NCI-H524 (cell line): Measurements from ENCODE around the gene ARHGEF28.

Experiments used
- DNase-seq, 2 experiments: peaks; one replicate each; lab custom pipeline; 2025; lab: John Stamatoyannopoulos, UW

The ARHGEF28 gene

DNA sequence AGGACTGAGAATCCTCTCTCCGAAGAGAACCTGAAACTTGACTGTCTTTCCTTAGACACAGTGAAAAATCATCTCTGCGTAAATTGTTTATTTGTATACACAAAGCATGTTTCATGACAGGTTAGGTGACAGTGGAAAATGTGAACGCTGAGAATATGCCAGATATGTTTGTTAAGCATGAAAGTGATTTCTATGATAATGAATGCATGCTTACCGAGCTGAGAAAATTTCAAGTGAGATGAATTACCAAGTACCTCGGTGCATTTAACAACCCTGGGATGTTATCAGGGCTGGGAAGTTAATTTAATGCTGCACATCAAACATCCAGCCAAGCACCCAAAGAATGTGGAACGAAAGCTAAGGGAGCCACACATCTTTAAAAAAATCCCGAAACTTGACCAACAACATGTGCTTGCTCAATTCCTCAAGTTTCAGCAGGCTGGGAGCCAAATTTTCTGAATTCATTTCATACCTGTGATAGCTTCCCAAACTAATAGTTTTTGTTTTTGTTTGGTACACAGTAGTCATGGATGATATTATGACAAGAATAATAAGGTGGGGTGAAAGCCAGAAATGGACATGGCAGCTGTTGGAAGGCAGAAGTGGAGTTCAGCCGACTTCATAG is 336.9 kb downstream of the ARHGEF28 start:
- DNase-seq: no peak

DNA sequence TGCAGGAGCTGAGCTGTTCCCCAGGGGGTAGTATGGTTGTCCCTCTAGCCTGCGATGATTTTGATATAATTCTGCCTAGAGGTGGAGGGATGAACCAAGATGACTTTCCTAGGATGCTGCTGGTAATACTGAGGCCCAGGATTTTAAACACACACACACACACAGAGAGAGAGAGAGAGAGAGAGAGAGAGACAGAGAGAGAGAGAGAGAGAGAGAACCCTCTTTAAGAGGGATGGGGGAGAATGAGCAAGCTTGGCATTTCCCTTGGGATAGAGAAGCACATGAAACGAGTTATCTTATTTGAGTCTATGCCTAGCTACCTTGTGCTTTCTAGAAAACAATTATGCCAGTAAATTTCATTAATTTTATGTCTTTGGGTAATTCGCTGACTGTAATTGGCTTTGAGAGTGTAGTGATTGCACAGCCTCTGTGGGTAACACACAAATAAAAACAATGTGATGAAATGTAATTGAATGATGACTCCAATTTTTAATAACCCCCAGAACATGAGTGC is 338.4 kb downstream of the ARHGEF28 start:
- no peak for DNase-seq

DNA sequence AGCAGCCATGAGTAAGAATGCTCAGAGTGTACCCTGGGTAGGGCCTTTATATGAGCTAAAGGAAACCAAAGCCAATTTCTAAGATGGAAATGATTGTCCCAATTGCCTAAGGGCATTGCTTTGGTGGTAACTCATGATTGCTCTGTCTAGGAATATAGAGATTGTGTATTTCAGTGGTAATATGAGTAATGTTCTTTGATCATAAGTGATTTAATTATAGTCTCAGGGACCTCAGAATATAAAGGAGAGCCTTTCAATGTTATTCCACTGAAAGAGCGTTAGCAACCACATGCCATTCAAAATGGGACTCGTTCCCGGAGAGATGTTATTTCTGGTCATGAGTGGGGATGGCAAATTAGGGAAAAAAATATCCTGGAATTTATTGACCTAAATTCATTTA is 340.5 kb downstream of the ARHGEF28 start:
- DNase-seq: no peak

DNA sequence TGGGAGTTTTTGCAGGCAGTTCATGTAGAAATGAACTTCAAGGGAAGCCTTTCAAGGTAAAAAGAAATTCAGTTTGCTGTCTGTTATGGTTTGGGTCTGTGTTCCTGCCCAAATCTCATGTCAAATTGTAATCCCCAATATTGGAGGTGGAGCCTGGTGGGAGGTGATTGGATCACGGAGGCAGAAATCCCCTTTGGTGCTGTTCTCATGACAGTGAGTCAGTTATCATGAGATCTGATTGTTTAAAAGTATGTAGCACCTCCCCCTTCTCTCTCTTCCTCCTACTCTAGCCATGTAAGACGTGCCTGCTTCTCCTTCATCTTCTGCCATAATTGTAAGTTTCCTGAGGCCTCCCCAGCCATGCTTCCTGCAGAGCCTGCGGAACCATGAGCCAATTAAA is 341.4 kb downstream of the ARHGEF28 start:
- DNase-seq: no peak

DNA sequence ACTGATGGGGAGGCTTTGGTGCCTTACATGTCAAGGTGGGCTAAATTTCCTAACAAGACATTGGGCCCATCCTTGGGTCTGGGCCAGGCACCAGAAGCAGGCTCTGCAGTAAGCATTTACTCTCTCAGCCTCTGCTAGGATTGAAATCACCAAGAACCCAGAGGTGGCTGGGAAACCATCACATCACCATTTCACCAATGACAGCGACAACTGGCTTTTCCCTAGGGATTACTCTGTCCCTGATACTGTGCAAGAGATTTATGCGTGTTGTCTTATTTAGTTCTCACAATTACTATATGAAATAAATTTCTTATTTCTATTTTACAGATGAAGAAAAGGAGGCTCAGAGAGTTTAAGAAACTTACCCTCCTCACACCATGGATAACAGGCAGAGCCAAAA is 342.2 kb downstream of the ARHGEF28 start:
- no peak for DNase-seq

DNA sequence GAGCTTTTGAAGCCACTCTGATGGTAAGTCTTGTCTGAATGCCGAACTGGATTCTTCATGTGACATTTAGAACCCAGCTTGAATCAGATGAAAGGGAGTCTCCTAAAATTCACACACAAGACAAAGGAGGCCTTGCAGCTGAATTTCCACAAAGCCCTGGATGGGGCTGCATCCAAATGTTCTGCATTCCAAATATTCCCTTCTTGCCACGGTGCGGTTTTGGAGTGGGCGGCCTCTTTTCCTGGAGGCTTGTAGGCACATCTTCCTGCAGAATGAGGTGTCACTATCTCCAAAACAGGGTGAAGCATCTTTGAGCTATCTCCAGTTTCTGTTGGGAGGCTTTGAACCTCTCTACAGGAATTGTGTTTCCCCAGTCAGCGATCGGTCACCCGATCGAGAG is 342.7 kb downstream of the ARHGEF28 start:
- DNase-seq: no peak

DNA sequence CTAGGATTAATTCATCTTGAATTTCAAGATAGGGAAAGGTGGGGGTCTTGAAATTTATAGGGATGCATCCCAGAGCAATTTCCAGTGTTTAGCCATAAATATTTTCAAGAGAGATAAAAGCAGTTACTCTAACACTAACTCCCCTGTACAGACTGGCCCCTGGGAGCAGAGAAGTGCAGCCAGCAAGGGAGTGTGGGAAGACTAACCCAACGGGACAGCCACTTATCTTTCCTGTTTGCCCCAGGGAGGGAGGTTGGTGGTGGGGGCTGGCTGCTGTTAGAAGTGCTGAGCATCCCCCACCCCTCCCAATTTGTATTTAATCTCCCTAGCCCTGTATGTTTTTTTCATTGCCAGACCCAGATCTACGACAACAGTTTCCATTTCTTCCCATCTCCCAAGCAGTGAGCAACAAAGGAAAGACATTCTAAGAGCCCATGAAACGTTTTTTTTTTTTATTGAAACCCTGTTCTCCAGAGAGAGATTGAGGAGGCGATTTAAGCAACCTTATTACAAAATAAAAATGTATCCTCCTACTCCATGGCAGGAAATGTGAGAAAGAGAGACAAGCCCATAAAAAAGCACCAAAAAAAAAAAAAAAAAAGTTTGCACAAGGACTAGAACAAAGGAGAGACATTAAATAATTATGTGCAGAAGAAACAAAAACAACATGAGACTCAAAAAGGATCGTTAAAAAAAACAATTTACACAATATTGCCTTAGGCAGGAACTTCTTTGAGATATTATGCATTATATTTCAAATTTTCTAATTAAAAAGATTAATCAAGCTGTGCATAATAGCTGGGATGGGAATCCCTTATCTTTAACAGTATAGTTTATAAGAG is 343.4 kb downstream of the ARHGEF28 start:
- no peak for DNase-seq

DNA sequence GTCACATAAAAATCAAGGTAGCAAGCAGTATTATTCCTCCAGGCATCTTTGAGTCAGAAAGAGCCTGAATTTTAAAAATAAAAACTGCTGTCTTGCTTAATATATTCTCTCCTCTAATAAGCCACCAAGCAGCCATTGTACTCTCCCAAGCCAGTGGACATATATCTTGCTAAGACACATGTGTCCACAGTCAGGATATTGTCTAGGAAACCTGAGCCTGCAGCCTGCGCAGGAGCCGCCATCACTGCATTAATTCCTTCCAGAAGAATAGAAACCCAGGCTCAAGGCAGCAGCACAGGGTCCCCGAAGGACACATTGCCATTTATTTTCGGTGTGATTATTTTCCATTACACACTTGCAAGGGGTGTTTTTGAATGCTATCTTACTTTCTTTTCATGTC is 345.3 kb downstream of the ARHGEF28 start:
- DNase-seq: no peak

DNA sequence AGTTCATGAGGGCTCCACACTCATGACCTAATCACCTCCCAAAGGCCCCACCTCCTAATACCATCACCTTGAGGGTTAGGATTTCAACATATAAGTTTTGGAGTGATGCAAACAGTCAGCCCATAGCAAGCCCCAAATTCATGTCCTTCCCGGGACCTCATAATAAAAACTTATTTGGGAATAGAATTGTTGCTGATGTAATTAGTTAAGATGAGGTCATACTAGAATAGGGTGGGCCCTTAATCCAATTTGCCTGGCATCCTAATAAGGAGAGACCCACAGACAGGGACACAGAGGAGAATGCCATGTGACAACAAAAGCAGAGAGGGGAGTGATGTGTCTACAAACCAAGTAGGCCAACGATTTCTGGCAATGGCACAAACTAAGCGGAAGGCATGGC is 347.1 kb downstream of the ARHGEF28 start:
- DNase-seq: no peak

DNA sequence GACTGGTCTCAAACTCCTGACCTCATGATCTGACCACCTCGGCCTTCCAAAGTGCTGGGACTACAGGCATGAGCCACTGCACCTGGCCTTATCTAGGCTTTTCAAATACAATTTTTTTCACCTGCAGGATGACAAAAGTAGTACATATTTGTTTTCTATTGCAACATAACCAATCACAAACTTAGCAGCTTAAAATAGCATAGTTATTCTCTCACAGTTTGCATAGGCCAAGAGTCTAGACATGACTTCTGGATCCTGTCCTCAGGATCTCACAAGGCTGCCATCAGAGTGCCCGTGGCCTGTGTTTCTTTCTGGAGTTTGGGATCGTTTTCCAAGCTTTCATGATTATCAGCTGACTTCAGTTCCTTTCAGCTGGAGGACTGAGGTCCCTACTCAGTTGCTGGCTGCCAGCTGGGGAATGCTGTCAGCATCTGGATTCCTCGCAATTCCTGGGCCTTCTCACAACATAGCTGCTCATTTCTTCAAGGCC is 348.9 kb downstream of the ARHGEF28 start:
- DNase-seq: no peak

DNA sequence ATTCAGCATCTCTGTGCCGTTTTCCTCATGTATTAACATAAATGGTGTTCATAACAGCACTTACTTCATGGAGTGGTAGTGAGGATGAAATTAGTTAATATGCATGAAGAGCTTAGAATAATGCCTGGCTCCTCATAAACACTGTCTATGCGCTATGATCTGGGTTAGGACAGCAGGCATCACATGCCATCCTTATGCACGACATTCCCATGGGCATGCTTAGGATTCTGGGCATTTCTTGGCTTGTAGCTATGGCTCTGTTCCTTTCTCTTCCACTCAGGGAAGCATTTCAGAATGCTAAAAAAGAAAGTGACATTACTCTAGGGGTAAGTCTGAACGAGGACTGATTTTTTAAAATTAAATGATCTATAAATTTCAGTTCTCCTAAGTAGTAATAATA is 349.8 kb downstream of the ARHGEF28 start:
- no peak for DNase-seq

DNA sequence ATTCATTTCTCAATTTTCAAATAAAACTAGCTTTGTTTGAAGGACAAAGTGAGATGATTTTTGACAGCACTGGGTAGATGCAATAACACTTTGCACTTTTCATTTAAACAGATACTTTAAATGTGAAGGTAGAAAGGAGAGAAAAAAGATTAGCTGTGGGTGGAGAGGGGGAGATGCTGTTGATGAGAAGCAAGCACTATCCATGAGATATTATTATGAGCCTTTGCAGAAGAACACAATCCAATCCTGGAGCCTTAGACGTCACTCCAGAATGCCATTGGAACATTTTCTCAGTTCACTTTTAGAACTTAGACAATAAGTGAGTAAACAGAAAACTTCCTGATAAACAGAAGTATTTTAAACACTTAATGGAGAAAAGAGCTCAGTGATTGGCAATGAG is 351.1 kb downstream of the ARHGEF28 start:
- DNase-seq: no peak

DNA sequence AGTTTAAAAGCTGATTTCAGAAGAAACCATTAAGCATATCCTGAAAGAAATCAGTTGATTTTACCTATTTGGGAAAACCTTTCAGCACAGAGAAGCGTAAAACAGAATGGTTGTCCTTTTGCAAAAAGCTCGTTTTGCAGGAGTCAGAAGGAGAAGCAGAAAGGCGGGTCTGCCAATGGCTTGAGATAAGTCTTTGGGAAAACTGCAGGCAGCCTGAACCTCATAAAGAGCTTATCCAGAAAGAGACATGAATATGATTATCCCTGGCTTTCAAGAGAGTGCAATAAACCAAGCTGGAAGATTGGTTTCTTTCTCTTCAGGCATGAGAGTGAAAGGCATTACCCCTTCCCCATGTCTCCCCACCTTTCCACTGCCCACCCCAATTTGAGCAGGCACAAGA is 353.3 kb downstream of the ARHGEF28 start:
- peak in 1 of 2 experiments; percentile 23 for DNase-seq

DNA sequence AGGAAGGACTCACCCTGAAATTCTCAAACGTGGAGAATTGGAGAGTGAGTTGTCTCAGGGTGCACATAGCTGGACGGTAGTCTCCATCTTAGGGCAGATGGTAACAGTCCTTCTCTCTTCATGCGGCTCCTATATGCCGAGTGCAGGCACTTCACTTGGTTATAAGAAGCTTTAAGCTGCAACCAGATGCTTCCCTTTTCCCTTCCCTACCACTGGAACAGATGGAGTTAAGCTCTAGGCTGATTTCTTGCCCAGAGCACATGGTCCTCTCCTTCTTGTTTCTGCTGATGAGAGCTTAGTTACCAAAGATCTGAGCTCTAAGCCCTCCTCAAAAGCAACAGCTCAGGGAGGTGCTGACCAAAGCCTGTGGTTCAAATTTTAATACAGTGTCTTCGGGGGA is 355.7 kb downstream of the ARHGEF28 start:
- DNase-seq: peak; percentile 96 to 99

DNA sequence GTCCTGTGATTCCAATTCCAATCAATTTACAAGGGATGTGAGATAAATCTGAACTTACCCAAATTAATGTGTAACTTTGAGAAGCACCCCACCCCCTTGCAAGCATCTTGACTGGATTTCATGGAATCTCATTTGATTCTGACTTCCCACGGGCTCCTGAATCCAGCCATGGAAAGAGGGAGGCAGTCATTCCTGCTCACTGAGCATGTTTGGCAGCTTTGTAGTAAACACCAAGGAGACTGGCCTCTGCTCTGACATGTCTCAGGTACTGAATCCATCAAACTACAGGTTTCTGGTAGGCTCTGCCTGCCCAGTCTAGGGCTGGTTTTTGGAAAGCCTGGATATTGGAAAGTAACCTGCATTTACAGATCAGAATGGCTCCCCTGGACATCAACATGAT is 357.6 kb downstream of the ARHGEF28 start:
- no peak for DNase-seq

DNA sequence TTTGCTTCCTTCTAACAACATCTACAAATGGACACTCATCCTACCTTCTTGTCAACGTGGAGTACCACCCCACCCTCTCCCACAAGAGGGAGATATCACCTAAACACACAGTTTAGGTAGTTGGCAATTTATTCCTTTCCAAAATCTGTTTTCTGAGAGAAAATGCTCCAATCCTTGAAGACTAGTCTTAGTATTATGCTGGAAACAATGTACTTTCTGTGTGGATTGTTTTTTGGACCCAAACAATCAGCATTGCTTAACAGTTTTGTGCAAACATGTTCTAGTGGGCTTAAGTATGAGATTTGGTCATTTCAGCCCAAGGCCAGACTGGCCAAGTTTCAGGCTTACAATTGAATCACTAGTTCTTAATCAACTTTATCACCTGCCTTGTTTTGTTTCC is 359.1 kb downstream of the ARHGEF28 start:
- peak in 1 of 2 experiments; percentile 34 for DNase-seq

DNA sequence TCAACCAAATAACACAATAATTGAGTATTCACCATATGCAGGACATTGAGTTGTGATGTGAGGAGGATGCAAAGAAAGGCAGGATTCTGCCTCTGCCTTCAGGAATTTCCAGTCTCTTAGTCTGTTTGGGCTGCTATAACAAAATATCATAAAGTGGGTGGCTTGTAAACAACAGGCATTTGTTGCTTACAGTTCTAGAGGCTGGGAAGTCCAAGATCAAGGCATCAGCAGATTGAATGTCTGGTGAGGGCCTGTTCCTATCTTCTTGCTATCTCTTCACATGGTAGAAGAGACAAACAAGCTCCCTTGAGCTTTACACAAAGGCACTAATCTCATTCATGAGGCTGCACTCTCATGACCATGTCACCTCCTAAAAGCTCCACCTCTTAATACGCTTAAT is 360.7 kb downstream of the ARHGEF28 start:
- no peak for DNase-seq

DNA sequence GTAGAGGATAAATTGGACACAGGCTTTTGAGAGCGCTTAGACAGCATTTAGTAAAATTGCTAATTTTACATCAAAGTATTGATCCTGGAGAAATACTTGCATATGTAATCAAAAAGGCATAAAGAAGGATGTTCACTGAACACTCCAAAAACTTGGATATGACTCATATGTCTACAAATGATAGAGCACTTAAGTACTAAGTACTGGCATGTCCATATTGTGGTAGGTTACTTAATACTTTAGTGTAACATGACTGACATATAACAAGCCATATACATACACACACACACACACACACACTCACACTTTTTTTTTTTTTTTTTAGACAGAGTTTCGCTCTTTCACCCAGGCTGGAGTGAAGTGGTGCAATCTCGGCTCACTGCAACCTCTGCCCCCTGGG is 361.9 kb downstream of the ARHGEF28 start:
- no peak for DNase-seq

DNA sequence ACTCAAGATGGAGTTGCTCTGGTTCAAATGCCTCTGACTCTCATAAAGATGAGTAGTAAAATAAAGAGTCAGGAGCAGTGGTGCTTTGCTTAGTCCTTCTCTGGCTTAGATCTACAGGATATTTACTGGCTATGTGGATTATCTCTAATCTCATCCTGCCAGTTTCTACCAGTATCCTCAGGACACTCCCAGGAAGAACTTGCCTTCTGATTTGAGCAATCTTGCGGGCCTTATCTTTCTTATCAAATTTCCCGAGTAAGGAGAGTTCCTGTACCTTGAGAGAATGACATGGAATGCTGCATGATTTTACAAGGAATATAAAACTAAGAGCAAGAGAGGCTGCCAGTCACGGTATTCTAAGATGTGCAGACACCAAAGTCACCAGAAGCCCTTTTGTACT is 364.0 kb downstream of the ARHGEF28 start:
- no peak for DNase-seq
